ENCODE measurements around the gene PTCHD1. TPM values are rescaled to one million over a fixed set of nuclear protein-coding genes. Genes with fewer than 3 reads are reported as not detected.

PTCHD1 gene
- total RNA-seq, 2 donors from 2014 or later: under 0.01 TPM; not detected in 1

GRCh38 chrX:23341452-23341851 lies 6.8 kb downstream of the PTCHD1 start:
- ATAC-seq (no peak), DNase-seq (no peak)
- no peaks in the 10 kb centered on the region for H3K4me1 ChIP-seq
- TF ChIP-seq CTCF (IDR thresholded peaks at IDR 0.05): peak in 1 of 7 experiments; percentile 48
- TF ChIP-seq POLR2A (IDR thresholded peaks at IDR 0.05): no peak
- WGBS, 2 donors: 33 to 61% methylated on average over 6 of the region's 6 CpGs
- H3K27me3 ChIP-seq: no peaks in the 10 kb centered on the region
- intact Hi-C loops (cut with DNase I): no loop called here
- H3K36me3 ChIP-seq (replicated peaks in 1 of 2; ENCODE audit: insufficient read depth in 1 of 2, low read depth in 2 of 2): no peaks in the 10 kb centered on the region
- no peaks in the 10 kb centered on the region for H3K9me3 ChIP-seq
- H3K27ac ChIP-seq: no peak overlapping the region
- no peak overlapping the region for H3K4me3 ChIP-seq

- Histone ChIP-seq H3K27me3 (no peaks in the 10 kb centered on the region), H3K4me3 (no peak overlapping the region), H3K9me3 (no peaks in the 10 kb centered on the region), H3K27ac (no peak overlapping the region), H3K36me3 (replicated peaks in 1 of 2; ENCODE audit: insufficient read depth in 1 of 2, low read depth in 2 of 2) (no peaks in the 10 kb centered on the region), H3K4me1 (no peaks in the 10 kb centered on the region)
- DNase-seq (no peak), ATAC-seq (no peak)
- no peak for TF ChIP-seq POLR2A (IDR thresholded peaks at IDR 0.05)
- WGBS, 2 donors: 41 to 43% methylated on average over 5 of the region's 5 CpGs
- intact Hi-C loops (cut with DNase I): no loop called here
Observed at GRCh38 chrX:23344238-23344903, 9.7 kb downstream of the PTCHD1 start.

- no peak overlapping the region for H3K27ac ChIP-seq
- H3K4me3 ChIP-seq: no peak overlapping the region
- intact Hi-C loops (cut with DNase I): no loop called here
- 74 to 100% methylated on average over 1 to 2 of the region's 2 CpGs for WGBS, 2 donors
- no peak for TF ChIP-seq CTCF (IDR thresholded peaks at IDR 0.05)
- TF ChIP-seq POLR2A (IDR thresholded peaks at IDR 0.05): no peak
- no peaks in the 10 kb centered on the region for H3K9me3 ChIP-seq
- ATAC-seq (no peak), DNase-seq (no peak)
- no peaks in the 10 kb centered on the region for H3K27me3 ChIP-seq
- H3K4me1 ChIP-seq: no peaks in the 10 kb centered on the region
- no peaks in the 10 kb centered on the region for H3K36me3 ChIP-seq (replicated peaks in 1 of 2; ENCODE audit: insufficient read depth in 1 of 2, low read depth in 2 of 2)
Observed at GRCh38 chrX:23344904-23345271, 10.2 kb downstream of the PTCHD1 start.

GRCh38 chrX:23356189-23356588 lies 21.5 kb downstream of the PTCHD1 start:
- no peak overlapping the region for H3K4me3 ChIP-seq
- no peak overlapping the region for H3K27ac ChIP-seq
- TF ChIP-seq POLR2A (IDR thresholded peaks at IDR 0.05) (no peak), CTCF (IDR thresholded peaks at IDR 0.05) (no peak)
- no peak for ATAC-seq
- no peaks in the 10 kb centered on the region for H3K9me3 ChIP-seq
- intact Hi-C loops (cut with DNase I): no loop called here
- H3K4me1 ChIP-seq: no peaks in the 10 kb centered on the region
- DNase-seq: no peak
- no peaks in the 10 kb centered on the region for H3K36me3 ChIP-seq (replicated peaks in 1 of 2; ENCODE audit: insufficient read depth in 1 of 2, low read depth in 2 of 2)
- WGBS, 2 donors: 74 to 91% methylated on average over 5 to 6 of the region's 6 CpGs
- no peaks in the 10 kb centered on the region for H3K27me3 ChIP-seq

GRCh38 chrX:23364416-23364815 lies 29.8 kb downstream of the PTCHD1 start:
- H3K36me3 ChIP-seq (replicated peaks in 1 of 2; ENCODE audit: insufficient read depth in 1 of 2, low read depth in 2 of 2): no peaks in the 10 kb centered on the region
- H3K4me1 ChIP-seq: peaks cover 5% of the 10 kb centered on the region
- H3K27ac ChIP-seq: no peak overlapping the region
- no peak overlapping the region for H3K4me3 ChIP-seq
- no peak for TF ChIP-seq POLR2A (IDR thresholded peaks at IDR 0.05)
- no peak for TF ChIP-seq CTCF (IDR thresholded peaks at IDR 0.05)
- intact Hi-C loops (cut with DNase I): no loop called here
- H3K27me3 ChIP-seq: no peaks in the 10 kb centered on the region
- no peaks in the 10 kb centered on the region for H3K9me3 ChIP-seq
- ATAC-seq (no peak), DNase-seq (no peak)
- 68 to 74% methylated on average over 3 of the region's 3 CpGs for WGBS, 2 donors

Data from body of pancreas (tissue), 4 donors.